Measurements from ENCODE around the gene DIPK1C. TPM values are rescaled to one million over a fixed set of nuclear protein-coding genes. Genes with fewer than 3 reads are reported as not detected.

Gene DIPK1C
- total and polyA plus RNA-seq, 2 of the 4 experiments (the other 2 are of a cell fraction) = not detected

- no peak overlapping the region for H3K9ac ChIP-seq (ENCODE audit: low read depth, low read length)
- TF ChIP-seq CHD1 (IDR thresholded peaks at IDR 0.05; ENCODE audit: low read depth, low read length) (no peak), SMC3 (IDR thresholded peaks at IDR 0.05; ENCODE audit: low read depth, low read length) (no peak), POLR2A (IDR thresholded peaks at IDR 0.05; ENCODE audit: low read depth, low read length) (no peak), RCOR1 (IDR thresholded peaks at IDR 0.05; ENCODE audit: insufficient replicate concordance, low read length) (no peak), MAZ (IDR thresholded peaks at IDR 0.05; ENCODE audit: borderline replicate concordance, low read depth, low read length) (no peak), RFX5 (IDR thresholded peaks at IDR 0.05; ENCODE audit: low read depth, low read length) (no peak), FOS (IDR thresholded peaks at IDR 0.05; ENCODE audit: low read depth, low read length) (no peak), ELK1 (IDR thresholded peaks at IDR 0.05; ENCODE audit: borderline replicate concordance, low read depth, low read length) (no peak)
- H3K4me2 ChIP-seq (ENCODE audit: low read depth, low read length) = no peak overlapping the region
- no peak overlapping the region for H4K8ac ChIP-seq (ENCODE audit: low read depth in 2 of 2, low read length in 2 of 2)
- no peak overlapping the region for H2BK120ac ChIP-seq (ENCODE audit: low read depth, low read length)
- no peak overlapping the region for H3K14ac ChIP-seq (replicated peaks; ENCODE audit: low read depth, low read length)
- intact Hi-C loops (cut with micrococcal nuclease) (no loop called here), in situ Hi-C loops (cut with MboI; ENCODE audit: low sequenced_read_pairs) (no loop called here), dilution Hi-C loops (cut with HindIII; ENCODE audit: low sequenced_read_pairs, unreplicated experiment) (no loop called here)
- ChIA-PET POLR2A (ENCODE audit: unreplicated experiment) (no interaction called here), CTCF (no interaction called here)
- H3K27me3 ChIP-seq (ENCODE audit: control insufficient read depth, insufficient read depth, low read length) = peaks cover 51% of the 10 kb centered on the region
- peak overlapping the region; percentile 24 for H2AFZ ChIP-seq (replicated peaks; ENCODE audit: low read length, poor library complexity)
- no peak overlapping the region for H4K5ac ChIP-seq (ENCODE audit: low read depth, low read length)
- H3K4me3 ChIP-seq (ENCODE audit: insufficient read depth, low read depth, low read length) = no peak overlapping the region
- no peak overlapping the region for H3K18ac ChIP-seq (ENCODE audit: low read depth, low read length)
- no peaks in the 10 kb centered on the region for H3K9me1 ChIP-seq (ENCODE audit: insufficient read depth, low read length)
- no peak overlapping the region for H3K23ac ChIP-seq (ENCODE audit: low read depth, low read length)
- no peaks in the 10 kb centered on the region; the same call in 1 of the 2 replicates for H4K20me1 ChIP-seq (ENCODE audit: insufficient read depth, low read length)
- no peak overlapping the region for H2AK9ac ChIP-seq (replicated peaks; ENCODE audit: low read depth, low read length, poor library complexity)
- H3K4ac ChIP-seq (ENCODE audit: low read depth, low read length) = no peak overlapping the region
- no peak overlapping the region for H2BK5ac ChIP-seq (ENCODE audit: low read depth, low read length, poor library complexity, severe bottlenecking)
- H3K36me3 ChIP-seq (ENCODE audit: control insufficient read depth, insufficient read depth, low read length) = no peaks in the 10 kb centered on the region
- 61% methylated on average over 5 of the region's 12 CpGs; no CpG with 5 or more reads in 1 of the 2 experiments for WGBS, 2 experiments (ENCODE audit: extremely low coverage in 2 of 2, insufficient read length in 1 of 2)
- no peak overlapping the region for H4K91ac ChIP-seq (ENCODE audit: insufficient read depth, low read depth, low read length)
- H3K27ac ChIP-seq (ENCODE audit: insufficient read depth, low read length) = no peak overlapping the region
- no peak overlapping the region for H2BK20ac ChIP-seq (ENCODE audit: low read depth, low read length)
- H3K56ac ChIP-seq (ENCODE audit: extremely low read depth, insufficient read depth, low read length) = no peak overlapping the region
- H2BK15ac ChIP-seq (ENCODE audit: low read depth, low read length) = no peak overlapping the region
- no TSS peak for BruUV-seq (replicated peaks)
- H3K79me1 ChIP-seq (ENCODE audit: low read depth in 1 of 2, low read length in 2 of 2) = no peaks in the 10 kb centered on the region
- H3K4me1 ChIP-seq (ENCODE audit: control insufficient read depth, insufficient read depth, low read length) = no peaks in the 10 kb centered on the region
- no peak for ATAC-seq (ENCODE audit: low read depth)
- no peak overlapping the region for H2AK5ac ChIP-seq (ENCODE audit: low read depth, low read length)
- DNase-seq = no peak
- H3K9me3 ChIP-seq (ENCODE audit: control insufficient read depth, insufficient read depth, low read length) = no peaks in the 10 kb centered on the region
Observed at GRCh38 chr18:74414953-74415515, 42.1 kb downstream of the DIPK1C start.

All from IMR-90 (cell line).